ENCODE data around the gene SYCE1L. TPM values are rescaled to one million over a fixed set of nuclear protein-coding genes. Genes with fewer than 3 reads are reported as not detected.

The SYCE1L gene
- total RNA-seq, 4 donors from 2014 or later, result 0.79 to 3.7 (median 2.2) TPM

- H3K4me3 ChIP-seq (ENCODE audit: low read depth, poor library complexity, severe bottlenecking), result no peak overlapping the region
- no peak for TF ChIP-seq POLR2A (IDR thresholded peaks at IDR 0.05)
- no peak for TF ChIP-seq CTCF (IDR thresholded peaks at IDR 0.05)
- WGBS, 2 donors, result 88 to 94% methylated on average over 3 of the region's 3 CpGs
- intact Hi-C loops (cut with DNase I; ENCODE audit: low total_unique reads), result no loop called here
- DNase-seq (ENCODE audit: low spot score in 2 of 2), result no peak
These were observed 20.2 kb downstream of the SYCE1L start for GRCh38 chr16:77219437-77219836.

- intact Hi-C loops (cut with DNase I; ENCODE audit: low total_unique reads), result no loop called here
These were observed 21.2 kb downstream of the SYCE1L start for GRCh38 chr16:77220427-77220826.

GRCh38 chr16:77221482-77221881 is 22.3 kb downstream of the SYCE1L start:
- intact Hi-C loops (cut with DNase I; ENCODE audit: low total_unique reads), result no loop called here
- WGBS, 2 donors, result 89% methylated on average over 4 of the region's 4 CpGs

More at GRCh38 chr16:77220427-77220826, 21.2 kb downstream of the SYCE1L start:
- 50 to 75% methylated on average over 3 of the region's 3 CpGs for whole genome bisulfite sequencing, 2 donors
- H3K4me3 ChIP-seq (ENCODE audit: low read depth, poor library complexity, severe bottlenecking), result no peak overlapping the region
- peak in 1 of 2 donors; percentile 12 for DNase-seq (ENCODE audit: low spot score in 2 of 2)
- TF ChIP-seq CTCF (IDR thresholded peaks at IDR 0.05) (no peak), POLR2A (IDR thresholded peaks at IDR 0.05) (no peak)

GRCh38 chr16:77223184-77223583 is 24.0 kb downstream of the SYCE1L start:
- intact Hi-C loops (cut with DNase I; ENCODE audit: low total_unique reads), result no loop called here

More at GRCh38 chr16:77221482-77221881, 22.3 kb downstream of the SYCE1L start:
- DNase-seq (ENCODE audit: low spot score in 2 of 2), result no peak
- TF ChIP-seq CTCF (IDR thresholded peaks at IDR 0.05) (no peak), POLR2A (IDR thresholded peaks at IDR 0.05) (no peak)
- H3K4me3 ChIP-seq (ENCODE audit: low read depth, poor library complexity, severe bottlenecking), result no peak overlapping the region

GRCh38 chr16:77225182-77225581 is 26.0 kb downstream of the SYCE1L start:
- DNase-seq (ENCODE audit: low spot score in 2 of 2), result no peak
- intact Hi-C loops (cut with DNase I; ENCODE audit: low total_unique reads), result no loop called here
- WGBS, 2 donors, result 86 to 92% methylated on average over 3 of the region's 3 CpGs
- no peak for TF ChIP-seq POLR2A (IDR thresholded peaks at IDR 0.05)
- no peak for TF ChIP-seq CTCF (IDR thresholded peaks at IDR 0.05)
- H3K4me3 ChIP-seq (ENCODE audit: low read depth, poor library complexity, severe bottlenecking), result no peak overlapping the region

More at GRCh38 chr16:77223184-77223583, 24.0 kb downstream of the SYCE1L start:
- TF ChIP-seq CTCF (IDR thresholded peaks at IDR 0.05) (no peak), POLR2A (IDR thresholded peaks at IDR 0.05) (no peak)
- 62 to 76% methylated on average over 10 of the region's 10 CpGs for WGBS, 2 donors
- no peak overlapping the region for H3K4me3 ChIP-seq (ENCODE audit: low read depth, poor library complexity, severe bottlenecking)
- DNase-seq (ENCODE audit: low spot score in 2 of 2), result peak in 1 of 2 donors; percentile 60

GRCh38 chr16:77227745-77228144 is 28.5 kb downstream of the SYCE1L start:
- DNase-seq (ENCODE audit: low spot score in 2 of 2), result no peak
- 64 to 74% methylated on average over 5 of the region's 5 CpGs for whole genome bisulfite sequencing, 2 donors
- TF ChIP-seq POLR2A (IDR thresholded peaks at IDR 0.05), result no peak
- TF ChIP-seq CTCF (IDR thresholded peaks at IDR 0.05), result no peak
- no peak overlapping the region for H3K4me3 ChIP-seq (ENCODE audit: low read depth, poor library complexity, severe bottlenecking)
- intact Hi-C loops (cut with DNase I; ENCODE audit: low total_unique reads), result no loop called here
